HepG2 (cell line): ENCODE data around the gene RPS27A. TPM values are rescaled to one million over a fixed set of nuclear protein-coding genes. Genes with fewer than 3 reads are reported as not detected.
A peak's percentile ranks its signal among the peaks of the same experiment; 100 is the strongest.

Experiments used
- ATF3 ChIP-seq: sonication (generic); formaldehyde crosslinking; IDR thresholded peaks from 2 replicates; pipeline ENCODE4 v1.4.0; 2020; ENCODE audit warnings: missing genetic modification reagents
- CENPBD1 ChIP-seq: sonication (generic); formaldehyde crosslinking; IDR thresholded peaks from 2 replicates; pipeline ENCODE4 v1.8.0; 2022; ENCODE audit warnings: missing genetic modification reagents, low read depth, mild to moderate bottlenecking, borderline replicate concordance
- FOXA3 ChIP-seq: IDR thresholded peaks from 2 replicates; pipeline ENCODE4 v1.6.1; 2016; ENCODE audit warnings: missing genetic modification reagents, missing compliant biosample characterization
- HDAC1 ChIP-seq: sonication (generic); formaldehyde crosslinking; IDR thresholded peaks from 2 replicates; pipeline ENCODE4 v1.5.1; 2020; ENCODE audit warnings: mild to moderate bottlenecking, missing genetic modification reagents
- HMG20A ChIP-seq: IDR thresholded peaks from 2 replicates; pipeline ENCODE4 v1.6.1; 2016; ENCODE audit warnings: borderline replicate concordance
- NR2F2 ChIP-seq: IDR thresholded peaks from 2 replicates; pipeline ENCODE4 v1.6.1; 2012; ENCODE audit warnings: low read depth, inconsistent platforms, borderline replicate concordance
- PHF21A ChIP-seq: sonication (generic); formaldehyde crosslinking; IDR thresholded peaks from 2 replicates; pipeline ENCODE4 v1.5.0; 2020; ENCODE audit warnings: mild to moderate bottlenecking, missing genetic modification reagents
- RARA ChIP-seq: IDR thresholded peaks from 2 replicates; pipeline ENCODE4 v1.6.1; 2016; ENCODE audit warnings: missing genetic modification reagents, missing compliant biosample characterization
- RXRB ChIP-seq: IDR thresholded peaks from 2 replicates; pipeline ENCODE4 v1.6.1; 2016; ENCODE audit warnings: borderline replicate concordance, missing genetic modification reagents, missing compliant biosample characterization
- SKI ChIP-seq: fragments of 450-650 bp; IDR thresholded peaks from one replicate; pipeline ENCODE4 v1.6.1; 2018; ENCODE audit warnings: mild to moderate bottlenecking; ENCODE audit not compliant: partially characterized antibody
- SMAD1 ChIP-seq: sonication (generic); formaldehyde crosslinking; IDR thresholded peaks from 2 replicates; pipeline ENCODE4 v1.4.0; 2020; ENCODE audit warnings: missing genetic modification reagents, low read depth, mild to moderate bottlenecking, borderline replicate concordance
- SMYD3 ChIP-seq: sonication (generic); formaldehyde crosslinking; IDR thresholded peaks from 2 replicates; pipeline ENCODE4 v1.8.1; 2023; ENCODE audit warnings: mild to moderate bottlenecking, missing genetic modification reagents
- SP1 ChIP-seq, 2 experiments: fragments of 450-650 bp in 1 of 2; sonication (generic) in 1 of 2; formaldehyde crosslinking in 1 of 2; IDR thresholded peaks; 2 replicates each; pipeline versions ENCODE4 v1.4.0 to v1.6.1; 2016 to 2020; ENCODE audit warnings: missing genetic modification reagents in 1 of 2
- SSRP1 ChIP-seq: IDR thresholded peaks from 2 replicates; pipeline ENCODE4 v1.6.1; 2016; ENCODE audit warnings: control low read depth
- TFE3 ChIP-seq: IDR thresholded peaks from 2 replicates; pipeline ENCODE4 v1.6.1; 2016
- THAP8 ChIP-seq: sonication (generic); formaldehyde crosslinking; IDR thresholded peaks from 2 replicates; pipeline ENCODE4 v1.5.1; 2020; ENCODE audit warnings: missing genetic modification reagents, mild to moderate bottlenecking, borderline replicate concordance
- XRCC5 ChIP-seq: fragments of 200-400 bp; formaldehyde crosslinking; optimal IDR thresholded peaks from 2 replicates; pipeline ENCODE3; 2017; ENCODE audit warnings: mild to moderate bottlenecking, low read length
- ZBTB1 ChIP-seq: sonication (generic); formaldehyde crosslinking; IDR thresholded peaks from 2 replicates; pipeline ENCODE4 v1.4.0; 2020; ENCODE audit warnings: missing genetic modification reagents, borderline replicate concordance
- ZBTB33 ChIP-seq: sonication (generic); formaldehyde crosslinking; IDR thresholded peaks from 2 replicates; pipeline ENCODE4 v1.4.0; 2020; ENCODE audit warnings: missing genetic modification reagents
- ZFP91 ChIP-seq: sonication (generic); formaldehyde crosslinking; IDR thresholded peaks from 2 replicates; pipeline ENCODE4 v1.9.0; 2022; ENCODE audit warnings: missing genetic modification reagents, mild to moderate bottlenecking, borderline replicate concordance
- ZNF136 ChIP-seq: sonication (generic); formaldehyde crosslinking; IDR thresholded peaks from 2 replicates; pipeline ENCODE4 v1.8.1; 2022; ENCODE audit warnings: low read depth, mild to moderate bottlenecking, moderate library complexity, missing genetic modification reagents
- ZNF326 ChIP-seq: sonication (generic); formaldehyde crosslinking; IDR thresholded peaks from 2 replicates; pipeline ENCODE4 v1.4.0; 2020; ENCODE audit warnings: missing genetic modification reagents, borderline replicate concordance
- ZNF331 ChIP-seq: sonication (generic); formaldehyde crosslinking; IDR thresholded peaks from 2 replicates; pipeline ENCODE4 v1.4.0; 2020; ENCODE audit warnings: missing genetic modification reagents
- ZNF501 ChIP-seq: sonication (generic); formaldehyde crosslinking; IDR thresholded peaks from 2 replicates; pipeline ENCODE4 v1.5.1; 2020; ENCODE audit warnings: mild to moderate bottlenecking, moderate library complexity, missing genetic modification reagents
- ZNF652 ChIP-seq: IDR thresholded peaks from 2 replicates; pipeline ENCODE4 v1.6.1; 2016; ENCODE audit warnings: low read depth, borderline replicate concordance
- ZNF709 ChIP-seq: sonication (generic); formaldehyde crosslinking; IDR thresholded peaks from 2 replicates; pipeline ENCODE4 v1.5.0; 2020; ENCODE audit warnings: mild to moderate bottlenecking, missing genetic modification reagents
- polyA plus RNA-seq, 8 experiments: library from polyadenylated mRNA; depleted of rRNA in 3 of 8; stranded (reverse) in 7 of 8; unstranded in 1 of 8; fragments of >200 nt; fragmentation: Illumina TruSeq in 4 of 8; extraction: Trizol in 4 of 8; gene quantifications; 2 replicates each; pipeline versions ENCODE4 v1.2.1 to v1.2.3, GENCODE V29; 2011 to 2016; ENCODE audit warnings: low read depth in 4 of 8, missing spikeins in 1 of 8, mixed read lengths in 1 of 8; ENCODE audit not compliant: insufficient read depth in 1 of 8
- total RNA-seq, 5 experiments: library from RNA; depleted of rRNA; stranded (reverse); fragments of >200 nt; fragmentation: Illumina TruSeq; extraction: Trizol; gene quantifications; 2 replicates each; pipeline ENCODE4 v1.2.3, GENCODE V29; 2016; ENCODE audit warnings: low read depth in 1 of 5

The RPS27A gene
- total and polyA plus RNA-seq, 2 of the 13 experiments (the other 11 are each of a cell fraction or from before 2014, with no cell fraction given), result 2,779 to 3,269 TPM

GRCh38 chr2:55239656-55240222, 7.3 kb downstream of the RPS27A start (continued):
- TF ChIP-seq CENPBD1 (no peak), HMG20A (CRISPR knock-in tag) (peak; percentile 72; the same call in 1 of the 2 replicates), ZNF326 (no peak), FOXA3 (CRISPR knock-in tag) (peak; percentile 93), SP1 (IDR thresholded peaks at IDR 0.05) (no peak), SP1 (CRISPR knock-in tag; IDR thresholded peaks at IDR 0.05) (no peak), SSRP1 (CRISPR knock-in tag) (no peak), SKI (no peak), ZBTB1 (CRISPR knock-in tag) (no peak), SMYD3 (CRISPR knock-in tag) (no peak), RARA (CRISPR knock-in tag) (peak; percentile 65), SMAD1 (CRISPR knock-in tag) (no peak), NR2F2 (no peak), ZBTB33 (no peak), ZNF652 (CRISPR knock-in tag) (no peak), TFE3 (CRISPR knock-in tag) (no peak), ZNF331 (CRISPR knock-in tag) (no peak), ATF3 (CRISPR knock-in tag) (no peak), PHF21A (CRISPR knock-in tag) (no peak), XRCC5 (no peak), ZNF136 (CRISPR knock-in tag) (no peak), ZNF709 (no peak), ZFP91 (CRISPR knock-in tag) (no peak), RXRB (CRISPR knock-in tag) (peak; percentile 40; the same call in 1 of the 2 replicates), THAP8 (CRISPR knock-in tag) (no peak), ZNF501 (CRISPR knock-in tag) (no peak), HDAC1 (CRISPR knock-in tag) (no peak)
